Lung (tissue), 12 donors: ENCODE results near the gene GIPC2. TPM values are rescaled to one million over a fixed set of nuclear protein-coding genes. Genes with fewer than 3 reads are reported as not detected.

Experiments used
- ATAC-seq: fragments of 200-7000 bp; cut with Tn5 transposase; one replicate; pipeline ENCODE4 v1.9.1; 2020; ENCODE audit warnings: moderate number of reproducible peaks; ENCODE audit not compliant: insufficient read depth, low FRiP score
- DNase-seq, 3 donors: peaks; one replicate each; pipeline ENCODE4 v3.0.0-alpha.2; 2013 to 2017
- H3K27ac ChIP-seq, 2 donors: one replicate each; pipeline ENCODE4 v1.5.1; 2013; ENCODE audit warnings: mild to moderate bottlenecking in 2 of 2, moderate library complexity in 2 of 2, control low read depth in 1 of 2, inconsistent platforms in 1 of 2, low read depth in 1 of 2, low read length in 1 of 2
- H3K27me3 ChIP-seq, 3 donors: one replicate each; pipeline ENCODE4 v1.5.1; 2013; ENCODE audit warnings: low read length in 2 of 3; ENCODE audit not compliant: control insufficient read depth in 3 of 3, insufficient read depth in 3 of 3
- H3K36me3 ChIP-seq, 4 donors: one replicate each; pipeline ENCODE4 v1.5.1; 2013; ENCODE audit warnings: low read length in 4 of 4, mild to moderate bottlenecking in 1 of 4, moderate library complexity in 1 of 4; ENCODE audit not compliant: control insufficient read depth in 4 of 4, insufficient read depth in 4 of 4
- H3K4me1 ChIP-seq, 5 donors: one replicate each; pipeline ENCODE4 v1.5.1; 2013; ENCODE audit warnings: low read length in 5 of 5, mild to moderate bottlenecking in 2 of 5, moderate library complexity in 1 of 5; ENCODE audit not compliant: control insufficient read depth in 5 of 5, insufficient read depth in 5 of 5
- H3K4me3 ChIP-seq: one replicate; pipeline ENCODE4 v1.5.1; 2013; ENCODE audit warnings: mild to moderate bottlenecking, control low read depth, moderate library complexity
- H3K9ac ChIP-seq, 2 donors: one replicate each; pipeline ENCODE4 v1.5.1; 2013; ENCODE audit warnings: low read length in 2 of 2, control low read depth in 1 of 2; ENCODE audit not compliant: insufficient read depth in 1 of 2
- H3K9me3 ChIP-seq, 4 donors: one replicate each; pipeline ENCODE4 v1.5.1; 2013; ENCODE audit warnings: low read length in 3 of 4, mild to moderate bottlenecking in 1 of 4, moderate library complexity in 1 of 4; ENCODE audit not compliant: control insufficient read depth in 4 of 4, insufficient read depth in 3 of 4
- CTCF ChIP-seq: IDR thresholded peaks from 2 replicates; pipeline ENCODE4 v1.5.1; 2012; ENCODE audit warnings: mild to moderate bottlenecking; ENCODE audit errors: control extremely low read depth, extremely low read depth
- WGBS, 2 donors: extraction: QIAGEN DNeasy Blood & Tissue Kit; methylation state at CpG; one replicate each; pipeline ENCODE4 v1.1.7; 2013; 5-methylcytosine and 5-hydroxymethylcytosine counted together
- polyA plus RNA-seq, 2 donors: library from polyadenylated mRNA; stranded (reverse); fragments of 200-250 nt; gene quantifications; one replicate each; pipeline ENCODE4 v1.2.1, GENCODE V29; 2013
- total RNA-seq, 2 donors: library from RNA; depleted of rRNA in 1 of 2; stranded (reverse); fragments of >200 nt in 1 of 2; gene quantifications; one replicate each; pipeline ENCODE4 v1.2.1, GENCODE V29; 2014 to 2021
- donor health status: control.
- donor health status: control.
- donor health status: Bipolar disorder and iron deficiency.
- donor health status: healthy.
- donor health status: DM: yes; HTN: yes; CAD: no.

GIPC2 gene
- total and polyA plus RNA-seq, 4 donors, result 0.94 to 2.5 (median 1.8) TPM

GRCh38 chr1:78088486-78088885 is 42.7 kb downstream of the GIPC2 start:
- H3K27me3 ChIP-seq, result no peaks in the 10 kb centered on the region
- H3K9me3 ChIP-seq, result peaks cover 0 to 3% (median 0%) of the 10 kb centered on the region in 4 donors
- ATAC-seq (no peak), DNase-seq (no peak)
- no peaks in the 10 kb centered on the region for H3K36me3 ChIP-seq
- no peak overlapping the region for H3K27ac ChIP-seq
- peaks cover 0 to 4% (median 0%) of the 10 kb centered on the region in 5 donors for H3K4me1 ChIP-seq
- no peak overlapping the region for H3K9ac ChIP-seq
- TF ChIP-seq CTCF, result no peak
- no peak overlapping the region for H3K4me3 ChIP-seq

- Histone ChIP-seq H3K9me3 (peaks cover 0 to 3% (median 0%) of the 10 kb centered on the region in 4 donors), H3K36me3 (no peaks in the 10 kb centered on the region), H3K4me3 (no peak overlapping the region), H3K27me3 (no peaks in the 10 kb centered on the region), H3K4me1 (peaks cover 0 to 4% (median 0%) of the 10 kb centered on the region in 5 donors), H3K27ac (no peak overlapping the region), H3K9ac (no peak overlapping the region)
- ATAC-seq (no peak), DNase-seq (no peak)
- 61 to 94% methylated on average over 3 of the region's 3 CpGs for WGBS, 2 donors
- TF ChIP-seq CTCF, result no peak
Measured at GRCh38 chr1:78089010-78089409, 43.2 kb downstream of the GIPC2 start.

- DNase-seq, result no peak
Measured at GRCh38 chr1:78090472-78091133, 44.8 kb downstream of the GIPC2 start.

More at GRCh38 chr1:78090472-78091133, 44.8 kb downstream of the GIPC2 start:
- Histone ChIP-seq H3K9me3 (peaks cover 0 to 3% (median 0%) of the 10 kb centered on the region in 4 donors), H3K36me3 (no peaks in the 10 kb centered on the region), H3K9ac (no peak overlapping the region), H3K27me3 (no peaks in the 10 kb centered on the region), H3K4me3 (no peak overlapping the region), H3K27ac (no peak overlapping the region), H3K4me1 (peaks cover 0 to 4% (median 0%) of the 10 kb centered on the region in 5 donors)
- WGBS, 2 donors, result 87 to 88% methylated on average over 3 of the region's 3 CpGs
- no peak for TF ChIP-seq CTCF
- ATAC-seq, result no peak
